Liver (tissue), 9 donors: ENCODE data around the gene PRDM2. TPM values are rescaled to one million over a fixed set of nuclear protein-coding genes. Genes with fewer than 3 reads are reported as not detected.

Experiments
- DNase-seq: peaks from one replicate; pipeline ENCODE4 v3.0.0-alpha.2; 2017; ENCODE audit warnings: low spot score
- H3K27ac ChIP-seq, 2 donors: one replicate each; pipeline ENCODE4 v1.7.0; 2013; ENCODE audit warnings: inconsistent platforms in 2 of 2, low read length in 2 of 2, control low read depth in 1 of 2, low read depth in 1 of 2, mild to moderate bottlenecking in 1 of 2
- H3K27me3 ChIP-seq, 4 donors: one replicate each; pipeline versions ENCODE4 v1.6.1 to v1.7.0; 2013; ENCODE audit warnings: low read length in 3 of 4, inconsistent platforms in 1 of 4, mild to moderate bottlenecking in 1 of 4, moderate library complexity in 1 of 4; ENCODE audit not compliant: control insufficient read depth in 4 of 4, insufficient read depth in 4 of 4
- H3K36me3 ChIP-seq, 4 donors: one replicate each; pipeline versions ENCODE4 v1.6.1 to v1.7.0; 2013; ENCODE audit warnings: low read length in 3 of 4, mild to moderate bottlenecking in 3 of 4, low read depth in 1 of 4, moderate library complexity in 1 of 4; ENCODE audit not compliant: control insufficient read depth in 4 of 4, insufficient read depth in 3 of 4
- H3K4me1 ChIP-seq, 4 donors: one replicate each; pipeline versions ENCODE4 v1.6.1 to v1.7.0; 2013; ENCODE audit warnings: low read length in 3 of 4, mild to moderate bottlenecking in 3 of 4, moderate library complexity in 1 of 4; ENCODE audit not compliant: control insufficient read depth in 4 of 4, insufficient read depth in 4 of 4
- H3K4me3 ChIP-seq, 3 donors: one replicate each; pipeline versions ENCODE4 v1.6.1 to v1.7.0; 2013; ENCODE audit warnings: low read length in 3 of 3, control low read depth in 1 of 3, low read depth in 1 of 3, mild to moderate bottlenecking in 1 of 3
- H3K9ac ChIP-seq, 2 donors: one replicate each; pipeline ENCODE4 v1.7.0; 2013; ENCODE audit warnings: low read length in 2 of 2, mild to moderate bottlenecking in 2 of 2, moderate library complexity in 2 of 2, control low read depth in 1 of 2, low read depth in 1 of 2
- H3K9me3 ChIP-seq, 4 donors: one replicate each; pipeline versions ENCODE4 v1.6.1 to v1.7.0; 2013; ENCODE audit warnings: low read length in 3 of 4; ENCODE audit not compliant: control insufficient read depth in 4 of 4
- EGR1 ChIP-seq, 2 donors: IDR thresholded peaks; 2 replicates each; pipeline ENCODE4 v1.6.1; 2016 to 2018; ENCODE audit warnings: antibody characterized with exemption in 2 of 2, low read depth in 2 of 2
- FOXA1 ChIP-seq: IDR thresholded peaks from 2 replicates; pipeline ENCODE4 v1.6.1; 2016; ENCODE audit warnings: antibody characterized with exemption
- FOXA2 ChIP-seq: IDR thresholded peaks from 2 replicates; pipeline ENCODE4 v1.6.1; 2016; ENCODE audit warnings: antibody characterized with exemption
- GABPA ChIP-seq, 2 donors: IDR thresholded peaks in 1 of 2; conservative IDR thresholded peaks in 1 of 2; 2 replicates each; pipeline ENCODE4 v1.6.1; 2016; ENCODE audit warnings: antibody characterized with exemption in 2 of 2, mild to moderate bottlenecking in 1 of 2, moderate library complexity in 1 of 2
- HNF4A ChIP-seq, 2 donors: conservative IDR thresholded peaks; 2 replicates each; pipeline ENCODE4 v1.6.1; 2016; ENCODE audit warnings: antibody characterized with exemption in 2 of 2, mild to moderate bottlenecking in 2 of 2
- HNF4G ChIP-seq: IDR thresholded peaks from 2 replicates; pipeline ENCODE4 v1.6.1; 2016; ENCODE audit warnings: antibody characterized with exemption
- JUND ChIP-seq, 2 donors: IDR thresholded peaks; 2 replicates each; pipeline ENCODE4 v1.6.1; 2016; ENCODE audit warnings: antibody characterized with exemption in 2 of 2
- NR2F2 ChIP-seq: IDR thresholded peaks from 2 replicates; pipeline ENCODE4 v1.6.1; 2016; ENCODE audit warnings: antibody characterized with exemption
- RAD21 ChIP-seq, 2 donors: IDR thresholded peaks; 2 replicates each; pipeline ENCODE4 v1.6.1; 2016; ENCODE audit warnings: antibody characterized with exemption in 2 of 2, mild to moderate bottlenecking in 2 of 2
- RXRA ChIP-seq, 2 donors: IDR thresholded peaks; 2 replicates each; pipeline ENCODE4 v1.6.1; 2017 to 2018; ENCODE audit warnings: antibody characterized with exemption in 2 of 2, mild to moderate bottlenecking in 1 of 2
- SP1 ChIP-seq: IDR thresholded peaks from 2 replicates; pipeline ENCODE4 v1.6.1; 2018; ENCODE audit warnings: antibody characterized with exemption, mild to moderate bottlenecking
- TAF1 ChIP-seq: conservative IDR thresholded peaks from 2 replicates; pipeline ENCODE4 v1.6.1; 2016; ENCODE audit warnings: antibody characterized with exemption, mild to moderate bottlenecking
- YY1 ChIP-seq: IDR thresholded peaks from 2 replicates; pipeline ENCODE4 v1.6.1; 2016; ENCODE audit warnings: antibody characterized with exemption, mild to moderate bottlenecking
- WGBS: extraction: QIAGEN DNeasy Blood & Tissue Kit; methylation state at CpG from one replicate; pipeline ENCODE4 v1.1.7; 2013; 5-methylcytosine and 5-hydroxymethylcytosine counted together
- polyA plus RNA-seq, 2 donors: library from polyadenylated mRNA; stranded (reverse) in 1 of 2; unstranded in 1 of 2; fragments of 200-250 nt in 1 of 2; fragments of >200 nt in 1 of 2; fragmentation: Nextera tagmentation in 1 of 2; extraction: Ambion mirVana in 1 of 2; gene quantifications; one replicate each; pipeline versions ENCODE4 v1.2.1 to v1.2.3, GENCODE V29; 2013 to 2015
- total RNA-seq, 2 donors: library from RNA; depleted of rRNA; stranded (reverse); fragments of >200 nt; gene quantifications; one replicate each; pipeline ENCODE4 v1.2.3, GENCODE V29; 2014
- TF ChIP-seq, protein P1 (sequence below): IDR thresholded peaks from 2 replicates; pipeline ENCODE4 v1.6.1; 2016; ENCODE audit warnings: antibody characterized with exemption
- TF ChIP-seq, protein P2 (sequence below): IDR thresholded peaks from 2 replicates; pipeline ENCODE4 v1.6.1; 2016; ENCODE audit warnings: antibody characterized with exemption
- TF ChIP-seq, protein P3 (sequence below): fragments of 150-350 bp; IDR thresholded peaks from 2 replicates; pipeline ENCODE4 v1.5.1; 2017; ENCODE audit warnings: improper control_type of control experiment, low read depth, low read length; ENCODE audit not compliant: missing input control
- TF ChIP-seq, protein P4 (sequence below): IDR thresholded peaks from 2 replicates; pipeline ENCODE4 v1.6.1; 2016; ENCODE audit warnings: antibody characterized with exemption
- TF ChIP-seq, protein P5 (sequence below): IDR thresholded peaks from 2 replicates; pipeline ENCODE4 v1.6.1; 2016; ENCODE audit warnings: antibody characterized with exemption, mild to moderate bottlenecking
- donor health status: healthy.
- donor health status: healthy.
- donor health status: healthy.
- donor health status: healthy.
- donor health status: healthy.

The PRDM2 gene
- total and polyA plus RNA-seq, 4 donors, result 4.5 to 13.9 (median 7.9) TPM

DNA sequence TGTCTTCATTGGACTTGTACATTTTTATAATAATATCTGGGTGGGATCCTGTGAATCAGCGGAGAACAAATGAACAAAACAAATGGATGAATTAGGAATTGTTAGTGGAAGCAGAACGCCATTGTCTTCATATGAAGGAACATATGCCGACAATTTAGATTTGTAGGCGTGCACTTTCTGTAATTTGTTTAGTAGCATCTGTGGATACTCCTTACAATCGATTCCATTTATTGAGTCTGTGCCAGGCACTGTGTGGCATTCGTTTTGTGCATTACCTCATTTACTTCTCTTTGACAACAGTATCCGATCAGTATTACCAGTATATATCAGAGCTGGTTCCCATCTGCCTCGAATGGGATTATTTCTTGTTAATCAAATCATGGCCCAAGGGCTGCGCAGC lies 61.9 kb downstream of the PRDM2 start:
- TF ChIP-seq FOXA2 (no peak), YY1 (no peak), RAD21 (IDR thresholded peaks at IDR 0.05) (no peak), GABPA (IDR thresholded peaks at IDR 0.05 in 1 of 2, conservative IDR thresholded peaks at IDR 0.05 in 1 of 2) (no peak), FOXA1 (no peak), TAF1 (no peak), EGR1 (IDR thresholded peaks at IDR 0.05; ENCODE audit: low read depth in 2 of 2) (no peak), NR2F2 (no peak), HNF4A (conservative IDR thresholded peaks at IDR 0.05) (no peak), RXRA (IDR thresholded peaks at IDR 0.05) (no peak), SP1 (no peak), JUND (IDR thresholded peaks at IDR 0.05) (no peak), HNF4G (no peak)
- TF ChIP-seq, protein P1, sequence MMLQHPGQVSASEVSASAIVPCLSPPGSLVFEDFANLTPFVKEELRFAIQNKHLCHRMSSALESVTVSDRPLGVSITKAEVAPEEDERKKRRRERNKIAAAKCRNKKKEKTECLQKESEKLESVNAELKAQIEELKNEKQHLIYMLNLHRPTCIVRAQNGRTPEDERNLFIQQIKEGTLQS, result no peak
- TF ChIP-seq, protein P2, sequence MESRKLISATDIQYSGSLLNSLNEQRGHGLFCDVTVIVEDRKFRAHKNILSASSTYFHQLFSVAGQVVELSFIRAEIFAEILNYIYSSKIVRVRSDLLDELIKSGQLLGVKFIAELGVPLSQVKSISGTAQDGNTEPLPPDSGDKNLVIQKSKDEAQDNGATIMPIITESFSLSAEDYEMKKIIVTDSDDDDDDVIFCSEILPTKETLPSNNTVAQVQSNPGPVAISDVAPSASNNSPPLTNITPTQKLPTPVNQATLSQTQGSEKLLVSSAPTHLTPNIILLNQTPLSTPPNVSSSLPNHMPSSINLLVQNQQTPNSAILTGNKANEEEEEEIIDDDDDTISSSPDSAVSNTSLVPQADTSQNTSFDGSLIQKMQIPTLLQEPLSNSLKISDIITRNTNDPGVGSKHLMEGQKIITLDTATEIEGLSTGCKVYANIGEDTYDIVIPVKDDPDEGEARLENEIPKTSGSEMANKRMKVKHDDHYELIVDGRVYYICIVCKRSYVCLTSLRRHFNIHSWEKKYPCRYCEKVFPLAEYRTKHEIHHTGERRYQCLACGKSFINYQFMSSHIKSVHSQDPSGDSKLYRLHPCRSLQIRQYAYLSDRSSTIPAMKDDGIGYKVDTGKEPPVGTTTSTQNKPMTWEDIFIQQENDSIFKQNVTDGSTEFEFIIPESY, result no peak
- TF ChIP-seq, protein P3, sequence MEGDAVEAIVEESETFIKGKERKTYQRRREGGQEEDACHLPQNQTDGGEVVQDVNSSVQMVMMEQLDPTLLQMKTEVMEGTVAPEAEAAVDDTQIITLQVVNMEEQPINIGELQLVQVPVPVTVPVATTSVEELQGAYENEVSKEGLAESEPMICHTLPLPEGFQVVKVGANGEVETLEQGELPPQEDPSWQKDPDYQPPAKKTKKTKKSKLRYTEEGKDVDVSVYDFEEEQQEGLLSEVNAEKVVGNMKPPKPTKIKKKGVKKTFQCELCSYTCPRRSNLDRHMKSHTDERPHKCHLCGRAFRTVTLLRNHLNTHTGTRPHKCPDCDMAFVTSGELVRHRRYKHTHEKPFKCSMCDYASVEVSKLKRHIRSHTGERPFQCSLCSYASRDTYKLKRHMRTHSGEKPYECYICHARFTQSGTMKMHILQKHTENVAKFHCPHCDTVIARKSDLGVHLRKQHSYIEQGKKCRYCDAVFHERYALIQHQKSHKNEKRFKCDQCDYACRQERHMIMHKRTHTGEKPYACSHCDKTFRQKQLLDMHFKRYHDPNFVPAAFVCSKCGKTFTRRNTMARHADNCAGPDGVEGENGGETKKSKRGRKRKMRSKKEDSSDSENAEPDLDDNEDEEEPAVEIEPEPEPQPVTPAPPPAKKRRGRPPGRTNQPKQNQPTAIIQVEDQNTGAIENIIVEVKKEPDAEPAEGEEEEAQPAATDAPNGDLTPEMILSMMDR, result no peak
- TF ChIP-seq, protein P4, sequence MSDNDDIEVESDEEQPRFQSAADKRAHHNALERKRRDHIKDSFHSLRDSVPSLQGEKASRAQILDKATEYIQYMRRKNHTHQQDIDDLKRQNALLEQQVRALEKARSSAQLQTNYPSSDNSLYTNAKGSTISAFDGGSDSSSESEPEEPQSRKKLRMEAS, result no peak
- TF ChIP-seq, protein P5, sequence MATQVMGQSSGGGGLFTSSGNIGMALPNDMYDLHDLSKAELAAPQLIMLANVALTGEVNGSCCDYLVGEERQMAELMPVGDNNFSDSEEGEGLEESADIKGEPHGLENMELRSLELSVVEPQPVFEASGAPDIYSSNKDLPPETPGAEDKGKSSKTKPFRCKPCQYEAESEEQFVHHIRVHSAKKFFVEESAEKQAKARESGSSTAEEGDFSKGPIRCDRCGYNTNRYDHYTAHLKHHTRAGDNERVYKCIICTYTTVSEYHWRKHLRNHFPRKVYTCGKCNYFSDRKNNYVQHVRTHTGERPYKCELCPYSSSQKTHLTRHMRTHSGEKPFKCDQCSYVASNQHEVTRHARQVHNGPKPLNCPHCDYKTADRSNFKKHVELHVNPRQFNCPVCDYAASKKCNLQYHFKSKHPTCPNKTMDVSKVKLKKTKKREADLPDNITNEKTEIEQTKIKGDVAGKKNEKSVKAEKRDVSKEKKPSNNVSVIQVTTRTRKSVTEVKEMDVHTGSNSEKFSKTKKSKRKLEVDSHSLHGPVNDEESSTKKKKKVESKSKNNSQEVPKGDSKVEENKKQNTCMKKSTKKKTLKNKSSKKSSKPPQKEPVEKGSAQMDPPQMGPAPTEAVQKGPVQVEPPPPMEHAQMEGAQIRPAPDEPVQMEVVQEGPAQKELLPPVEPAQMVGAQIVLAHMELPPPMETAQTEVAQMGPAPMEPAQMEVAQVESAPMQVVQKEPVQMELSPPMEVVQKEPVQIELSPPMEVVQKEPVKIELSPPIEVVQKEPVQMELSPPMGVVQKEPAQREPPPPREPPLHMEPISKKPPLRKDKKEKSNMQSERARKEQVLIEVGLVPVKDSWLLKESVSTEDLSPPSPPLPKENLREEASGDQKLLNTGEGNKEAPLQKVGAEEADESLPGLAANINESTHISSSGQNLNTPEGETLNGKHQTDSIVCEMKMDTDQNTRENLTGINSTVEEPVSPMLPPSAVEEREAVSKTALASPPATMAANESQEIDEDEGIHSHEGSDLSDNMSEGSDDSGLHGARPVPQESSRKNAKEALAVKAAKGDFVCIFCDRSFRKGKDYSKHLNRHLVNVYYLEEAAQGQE, result no peak
- DNase-seq, result no peak
- no peak overlapping the region for H3K4me3 ChIP-seq
- peaks cover 2 to 15% (median 8%) of the 10 kb centered on the region in 4 donors for H3K4me1 ChIP-seq
- H3K27ac ChIP-seq, result no peak overlapping the region
- no peak overlapping the region for H3K9ac ChIP-seq
- H3K27me3 ChIP-seq, result no peaks in the 10 kb centered on the region
- H3K36me3 ChIP-seq, result no peaks in the 10 kb centered on the region
- WGBS, result 94% methylated on average over 9 of the region's 9 CpGs
- H3K9me3 ChIP-seq, result no peaks in the 10 kb centered on the region
